Activated CD4-positive, alpha-beta T cell treated with anti-CD3 and anti-CD28 coated beads, Interleukin-2, amount 50 U/mL, for 4 hours (primary cell): Measurements from ENCODE around the gene AP3D1.
"Not testable (repeated sequence)": the region's sequence is repeated elsewhere in the genome, so short reads cannot be mapped to it uniquely, and the experiment has no call there.

Source experiments
- DNase-seq, 2 experiments: peaks; one replicate each; pipeline ENCODE4 v3.0.0-alpha.2; 2020

Gene AP3D1

GRCh38 chr19:2108251-2109016, 42.9 kb downstream of the AP3D1 start:
- no peak for DNase-seq

DNA sequence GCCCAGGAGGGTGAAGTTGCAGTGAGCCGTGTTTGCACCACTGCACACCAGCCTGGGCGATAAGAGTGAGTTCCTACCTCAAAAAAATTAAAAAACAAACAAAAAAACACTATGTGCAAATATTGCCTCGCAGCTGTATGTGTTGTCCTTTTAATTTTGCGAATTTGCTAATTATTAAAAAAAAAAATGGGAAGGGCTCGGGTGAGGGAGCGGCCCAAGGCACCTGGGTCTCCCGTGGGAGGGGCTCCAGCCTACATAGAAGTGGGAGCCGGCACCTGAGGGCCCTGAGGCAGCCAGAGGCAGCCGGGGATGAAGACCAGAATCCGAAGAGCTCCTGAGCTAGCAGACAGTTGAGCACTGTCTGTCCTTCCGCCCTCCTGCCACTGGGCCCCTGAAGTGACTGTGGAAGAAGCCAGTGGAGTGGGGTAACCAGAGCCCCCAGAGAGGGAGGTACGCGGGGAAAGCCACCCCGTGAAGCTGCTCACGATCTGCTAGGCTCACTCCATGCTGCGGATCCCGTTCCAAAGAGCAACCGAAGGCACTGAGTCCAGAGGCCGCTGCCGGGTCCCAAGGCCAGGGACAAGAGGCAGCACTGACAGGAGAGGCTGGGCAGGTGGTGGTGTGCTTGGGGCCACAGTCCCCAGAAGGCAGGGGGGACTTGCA, 48.2 kb downstream of the AP3D1 start:
- DNase-seq = no peak

GRCh38 chr19:2101417-2102335, 49.7 kb downstream of the AP3D1 start:
- DNase-seq = no peak

- no peak for DNase-seq
Observed at GRCh38 chr19:2100719-2101061, 50.7 kb downstream of the AP3D1 start.

DNA sequence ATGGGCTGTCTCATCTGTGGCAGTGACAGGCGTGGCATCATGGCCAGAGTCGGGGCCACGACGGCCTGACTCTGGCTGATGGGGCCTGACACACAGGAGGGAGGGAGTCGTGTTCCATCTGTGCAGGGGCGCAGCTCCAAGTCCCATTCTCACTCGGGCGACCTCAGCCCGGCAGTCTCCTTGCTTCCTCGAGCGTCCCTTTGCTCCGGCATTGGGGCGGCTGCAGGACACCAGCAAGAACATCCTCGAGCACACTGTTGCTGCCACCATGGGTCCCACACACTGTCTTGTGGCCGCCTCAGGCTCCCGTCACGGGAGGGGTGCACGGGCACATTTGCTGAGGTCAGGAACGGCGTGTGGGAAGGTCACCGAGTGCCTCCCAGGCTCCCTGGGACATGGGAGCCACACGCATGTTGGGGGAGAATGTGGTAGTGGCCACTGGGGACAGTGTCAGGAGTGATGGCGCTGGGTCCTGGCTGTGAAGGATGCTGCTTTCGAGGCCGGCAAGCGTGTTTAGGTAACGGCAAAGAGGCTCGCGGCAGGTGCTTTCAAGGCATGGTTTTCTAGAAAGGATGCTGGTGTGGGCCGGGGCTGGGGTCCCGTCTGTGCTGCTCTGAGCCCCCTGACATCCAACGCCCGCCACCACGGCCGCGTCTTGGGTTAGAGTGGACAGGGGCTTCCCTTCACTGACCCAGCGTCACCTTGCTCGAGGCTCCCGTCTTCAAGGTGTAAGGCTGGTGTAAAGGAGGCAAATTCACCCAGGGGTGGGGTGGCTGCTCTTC, 51.2 kb downstream of the AP3D1 start:
- DNase-seq = no peak

DNA sequence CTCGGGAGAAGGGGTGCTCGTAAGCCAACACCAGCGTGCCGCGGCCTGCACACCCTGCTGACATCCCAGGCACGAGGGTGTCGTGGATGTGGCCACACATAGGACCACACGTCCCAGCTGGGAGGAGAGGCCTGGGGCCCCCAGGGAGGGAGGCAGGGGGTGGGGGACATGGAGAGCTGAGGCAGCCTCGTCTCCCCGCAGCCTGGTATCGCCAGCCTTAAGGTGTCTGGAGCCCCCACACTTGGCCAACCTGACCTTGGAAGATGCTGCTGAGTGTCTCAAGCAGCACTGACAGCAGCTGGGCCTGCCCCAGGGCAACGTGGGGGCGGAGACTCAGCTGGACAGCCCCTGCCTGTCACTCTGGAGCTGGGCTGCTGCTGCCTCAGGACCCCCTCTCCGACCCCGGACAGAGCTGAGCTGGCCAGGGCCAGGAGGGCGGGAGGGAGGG, 52.3 kb downstream of the AP3D1 start:
- DNase-seq = no peak

DNA sequence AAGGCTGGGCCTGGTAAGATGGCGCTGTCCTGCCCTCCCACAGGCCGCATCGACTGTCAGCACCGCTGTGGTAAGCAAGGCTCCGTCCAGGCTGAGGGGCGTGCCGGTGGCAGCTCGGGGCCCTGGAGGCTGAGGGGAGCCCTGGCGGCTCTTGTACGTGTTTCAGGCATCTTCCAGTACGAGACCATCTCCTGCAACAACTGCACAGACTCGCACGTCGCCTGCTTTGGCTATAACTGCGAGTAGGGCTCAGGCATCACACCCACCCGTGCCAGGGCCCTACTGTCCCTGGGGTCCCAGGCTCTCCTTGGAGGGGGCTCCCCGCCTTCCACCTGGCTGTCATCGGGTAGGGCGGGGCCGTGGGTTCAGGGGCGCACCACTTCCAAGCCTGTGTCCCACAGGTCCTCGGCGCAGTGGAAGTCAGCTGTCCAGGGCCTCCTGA, 53.5 kb downstream of the AP3D1 start:
- DNase-seq = no peak

DNA sequence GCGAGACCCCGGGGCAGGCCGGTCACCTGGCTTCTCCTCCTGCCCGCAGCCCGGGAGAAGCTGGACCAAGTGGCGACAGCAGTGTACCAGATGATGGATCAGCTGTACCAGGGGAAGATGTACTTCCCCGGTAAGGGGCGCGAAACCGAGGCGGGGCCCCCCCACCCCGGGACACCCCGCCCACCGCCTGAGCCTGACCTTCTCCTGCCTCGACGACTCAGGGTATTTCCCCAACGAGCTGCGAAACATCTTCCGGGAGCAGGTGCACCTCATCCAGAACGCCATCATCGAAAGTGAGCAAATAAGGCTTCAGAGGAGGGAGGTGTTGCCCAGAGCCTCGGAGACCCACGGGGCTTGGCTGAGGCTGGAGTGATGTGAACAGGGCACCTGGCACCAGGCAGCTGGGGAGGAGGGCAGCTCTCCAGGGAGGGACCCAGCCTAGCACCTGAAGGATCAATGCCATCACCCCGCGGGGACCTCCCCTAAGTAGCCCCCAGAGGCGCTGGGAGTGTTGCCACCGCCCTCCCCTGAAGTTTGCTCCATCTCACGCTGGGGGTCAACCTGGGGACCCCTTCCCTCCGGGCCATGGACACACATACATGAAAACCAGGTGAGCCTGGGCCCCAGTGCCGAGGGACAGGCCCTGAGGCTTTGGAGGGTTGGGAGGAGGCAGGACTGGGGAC, 54.0 kb downstream of the AP3D1 start:
- DNase-seq = peak; percentile 54 to 56

DNA sequence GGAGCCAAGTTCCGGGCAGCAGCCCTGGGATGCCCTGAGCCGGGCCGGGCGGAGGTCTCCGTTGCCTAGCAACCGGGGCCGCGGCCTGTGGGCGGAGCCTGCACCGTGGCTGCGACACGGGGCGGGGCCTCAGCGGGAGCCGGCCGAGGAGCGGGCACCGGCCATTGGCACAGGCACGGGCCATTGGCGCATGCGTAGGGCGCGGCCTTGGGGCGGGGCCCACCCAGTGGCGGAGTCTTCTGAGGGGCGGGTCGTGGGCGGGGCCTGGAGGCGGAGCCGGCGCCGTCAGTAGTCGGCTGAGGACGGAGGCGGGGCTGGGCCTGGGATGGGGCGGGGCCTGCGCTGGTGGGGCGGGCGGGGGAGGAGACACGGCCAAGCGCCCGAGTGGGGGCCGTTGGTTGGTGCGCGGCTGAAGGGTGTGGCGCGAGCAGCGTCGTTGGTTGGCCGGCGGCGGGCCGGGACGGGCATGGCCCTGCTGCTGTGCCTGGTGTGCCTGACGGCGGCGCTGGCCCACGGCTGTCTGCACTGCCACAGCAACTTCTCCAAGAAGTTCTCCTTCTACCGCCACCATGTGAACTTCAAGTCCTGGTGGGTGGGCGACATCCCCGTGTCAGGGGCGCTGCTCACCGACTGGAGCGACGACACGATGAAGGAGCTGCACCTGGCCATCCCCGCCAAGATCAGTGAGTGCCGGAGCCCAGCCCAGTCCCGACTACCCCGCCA, 54.7 kb downstream of the AP3D1 start, which contains the start of gene IZUMO4:
Gene IZUMO4 (plus strand): TSS at position 436 of the 723 bp plus-strand sequence. CDS start 31 bp downstream, at position 467.
- DNase-seq = peak; percentile 100

DNA sequence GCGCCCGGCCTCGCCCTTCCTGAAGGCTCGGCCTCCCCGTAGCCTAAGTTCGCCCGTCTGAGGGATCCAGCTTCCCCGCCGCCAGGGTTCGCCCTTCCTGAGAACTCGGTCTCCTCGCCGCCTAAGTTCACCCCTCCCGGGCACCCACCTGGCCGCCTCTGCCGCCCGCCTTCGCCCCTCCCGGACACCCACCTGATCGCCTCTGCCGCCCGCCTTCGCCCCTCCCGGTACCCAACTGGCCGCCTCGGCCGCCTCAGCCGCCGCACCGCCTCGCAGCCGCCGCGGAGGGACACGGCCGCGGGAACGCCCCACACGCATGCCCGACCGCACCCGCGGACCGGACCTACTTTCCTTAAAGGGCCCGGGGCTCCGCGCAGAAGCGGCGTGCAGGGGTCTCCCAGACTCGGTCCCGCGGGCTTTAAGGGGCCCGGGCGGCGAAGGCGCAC, 55.3 kb downstream of the AP3D1 start, which contains the start of gene MOB3A:
Gene MOB3A (minus strand): TSS at position 293 of the 446 bp plus-strand sequence. CDS start 17,766 bp downstream, outside the sequence.
- peak; percentile 77 to 80 for DNase-seq

DNA sequence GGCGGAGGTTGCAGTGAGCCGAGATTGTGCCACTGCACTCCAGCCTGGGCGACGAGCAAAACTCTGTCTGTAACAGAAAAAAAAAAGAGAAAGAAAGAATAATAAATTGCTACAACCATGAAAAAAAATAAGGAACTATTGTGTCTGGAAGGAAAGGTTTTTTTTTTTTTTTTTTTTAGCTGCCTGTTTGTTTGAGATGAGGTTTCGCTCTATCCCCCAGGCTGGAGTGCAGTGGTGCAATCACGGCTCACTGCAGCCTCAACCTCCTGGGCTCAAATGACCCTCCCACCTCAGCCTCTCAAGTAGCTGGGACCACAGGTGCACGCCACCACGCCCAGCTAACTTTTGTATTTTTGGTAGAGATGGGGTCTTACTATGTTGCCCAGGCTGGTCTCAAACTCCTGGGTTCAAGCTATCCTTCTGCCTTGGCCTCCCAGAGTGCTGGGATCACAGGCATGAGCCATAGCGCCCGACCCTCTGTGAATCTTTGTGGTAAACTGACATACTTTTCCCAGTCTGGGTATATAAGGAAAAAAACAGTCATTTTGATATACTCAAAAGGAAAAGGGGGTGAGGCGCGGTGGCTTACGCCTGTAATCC, 59.3 kb downstream of the AP3D1 start:
- not testable (repeated sequence) for DNase-seq

DNA sequence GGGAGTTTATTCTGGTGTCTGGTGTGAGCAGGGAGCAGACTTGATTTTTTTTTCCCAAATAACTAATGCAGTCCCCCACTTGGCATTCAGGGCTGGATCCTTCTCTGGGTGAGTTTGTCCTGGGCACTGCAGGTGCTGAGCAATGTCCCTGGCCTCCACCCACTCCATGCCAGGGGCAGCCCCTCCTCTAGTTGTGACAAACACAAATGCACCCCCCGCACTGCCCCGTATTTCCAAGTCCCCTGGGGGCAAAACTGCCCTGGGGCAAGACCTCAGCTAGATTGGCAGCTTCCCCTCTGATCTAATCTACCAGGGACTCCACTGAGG, 61.7 kb downstream of the AP3D1 start:
- no peak for DNase-seq

DNA sequence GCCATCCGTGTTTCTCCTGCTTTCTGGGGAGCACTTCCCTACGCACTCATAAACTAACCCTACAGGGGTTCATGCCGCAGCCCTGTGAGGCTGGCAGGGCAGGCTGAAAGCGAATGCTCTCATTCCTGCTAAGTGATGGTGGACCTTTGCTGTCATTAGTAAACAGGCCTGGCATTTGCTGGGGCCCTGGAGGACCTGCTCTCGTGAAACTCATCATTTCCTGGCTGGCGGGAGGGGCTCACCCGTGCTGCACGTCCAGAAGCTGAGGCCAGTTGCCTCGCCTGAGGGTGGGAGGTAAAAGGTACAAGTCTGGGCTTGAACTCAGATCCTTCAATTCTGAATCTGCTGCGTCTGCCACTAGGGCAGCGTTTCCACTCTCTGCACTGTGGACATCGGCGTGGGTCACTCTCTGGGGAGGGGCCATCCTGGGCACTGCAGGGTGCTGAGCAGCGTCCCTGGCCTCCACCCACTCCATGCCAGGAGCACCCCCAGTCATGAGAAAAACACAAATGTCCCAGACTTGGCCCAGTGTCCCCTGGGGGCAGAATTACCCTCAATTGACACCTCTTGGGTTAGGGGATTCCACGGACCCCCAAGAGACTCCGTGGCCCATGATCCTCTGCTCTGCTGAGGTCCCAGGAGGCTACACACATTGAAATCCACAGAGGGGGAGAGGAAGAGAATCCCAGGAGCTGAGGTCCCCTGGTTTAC, 62.2 kb downstream of the AP3D1 start:
- no peak for DNase-seq

- no peak for DNase-seq
Observed at GRCh38 chr19:2087621-2088100, 63.7 kb downstream of the AP3D1 start.

DNA sequence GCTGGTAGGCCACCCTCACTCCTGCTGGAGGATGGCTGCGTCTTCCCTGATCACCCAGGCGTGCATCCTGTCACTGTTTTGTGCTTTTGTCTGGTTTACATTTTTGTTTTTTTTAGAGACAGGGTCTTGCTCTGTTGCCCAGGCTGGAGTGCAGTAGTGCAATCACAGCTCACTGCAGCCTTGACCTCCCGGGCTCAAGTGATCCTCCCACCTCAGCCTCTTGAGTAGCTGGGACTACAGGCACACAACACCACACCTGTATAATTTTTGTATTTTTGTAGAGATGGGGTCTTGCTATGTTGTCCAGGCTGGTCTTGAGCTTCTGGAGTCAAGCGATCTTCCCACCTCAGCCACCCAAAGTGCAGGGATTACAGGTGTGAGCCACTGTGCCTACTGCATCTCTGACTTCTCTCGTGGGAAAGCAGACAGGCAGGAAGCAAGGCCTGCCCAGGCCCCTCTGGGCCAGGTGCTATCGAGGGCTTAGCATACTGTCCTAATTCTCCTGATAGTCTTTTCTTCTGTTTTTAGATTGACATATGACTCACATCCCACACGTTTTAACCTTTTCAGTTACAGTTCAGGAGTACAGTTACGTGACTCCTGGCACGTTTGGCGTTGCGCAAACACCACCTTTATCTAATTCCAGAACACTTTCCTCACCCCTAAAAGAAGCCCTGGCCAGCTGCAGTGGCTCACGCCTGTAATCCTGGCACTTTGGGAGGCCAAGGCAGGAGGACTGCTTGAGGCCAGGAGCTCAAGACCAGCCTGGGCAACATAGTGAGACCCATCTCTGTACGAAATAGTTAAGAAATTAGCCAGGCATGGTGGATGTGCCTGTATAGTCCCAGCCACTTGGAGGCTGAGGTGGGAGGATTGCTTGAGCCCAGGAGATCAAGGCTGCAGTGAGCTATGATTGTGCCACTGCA, 64.4 kb downstream of the AP3D1 start:
- not testable (repeated sequence) for DNase-seq

- peak; percentile 82 to 87 for DNase-seq
Observed at GRCh38 chr19:2084993-2085720, 66.2 kb downstream of the AP3D1 start.

GRCh38 chr19:2083174-2083854, 68.1 kb downstream of the AP3D1 start:
- peak; percentile 58 to 63 for DNase-seq
